NCI-H510A treated with DMSO at 0.1 percent for 48 hours (cell line): Measurements from ENCODE around the gene HACD2.
"Not testable (repeated sequence)": the region's sequence is repeated elsewhere in the genome, so short reads cannot be mapped to it uniquely, and the experiment has no call there.

Source experiments
- DNase-seq: peaks from one replicate; lab custom pipeline; 2025; lab: John Stamatoyannopoulos, UW

HACD2 gene

DNA sequence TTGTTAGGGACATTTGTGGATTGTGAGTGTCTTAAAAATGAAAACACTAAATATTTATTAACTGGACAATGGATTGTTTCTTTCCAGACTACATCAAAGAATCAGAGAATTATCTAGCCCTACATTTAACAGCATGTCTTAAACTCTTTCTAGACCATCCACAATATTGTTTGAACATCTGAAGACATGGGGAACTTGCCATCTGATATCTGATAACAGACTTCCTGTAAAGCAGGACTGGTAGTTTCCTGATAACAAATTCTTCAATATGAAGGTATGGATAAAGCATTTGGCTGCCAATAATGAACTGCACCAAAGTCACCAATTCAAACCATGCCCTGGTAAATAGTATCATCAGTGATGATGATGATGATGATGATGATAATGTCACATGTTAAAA, 26.2 kb upstream of the HACD2 start:
- DNase-seq, result no peak

DNA sequence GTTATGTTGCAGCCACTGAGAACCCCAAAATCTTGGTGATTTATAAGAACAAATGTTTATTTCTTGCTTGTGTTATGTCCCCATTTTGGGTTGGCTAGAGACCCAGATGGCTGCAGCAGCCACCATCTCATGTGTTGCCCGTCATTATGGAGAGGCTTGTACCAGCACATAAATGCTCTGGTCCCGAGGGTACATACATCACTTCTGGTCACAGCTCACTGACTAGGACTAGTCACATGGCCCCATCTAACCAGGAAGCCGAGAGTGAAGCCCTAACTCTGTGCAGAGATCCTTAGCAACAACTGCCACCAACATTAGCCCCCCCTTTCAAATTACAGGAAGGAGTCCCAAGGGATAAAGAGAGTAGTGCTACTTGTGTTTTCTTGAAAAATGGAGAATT, 25.5 kb upstream of the HACD2 start:
- DNase-seq, result no peak

- DNase-seq, result no peak
Observed at GRCh38 chr3:123609063-123609462, 24.2 kb upstream of the HACD2 start.

GRCh38 chr3:123608263-123608937, 23.5 kb upstream of the HACD2 start:
- DNase-seq, result no peak

DNA sequence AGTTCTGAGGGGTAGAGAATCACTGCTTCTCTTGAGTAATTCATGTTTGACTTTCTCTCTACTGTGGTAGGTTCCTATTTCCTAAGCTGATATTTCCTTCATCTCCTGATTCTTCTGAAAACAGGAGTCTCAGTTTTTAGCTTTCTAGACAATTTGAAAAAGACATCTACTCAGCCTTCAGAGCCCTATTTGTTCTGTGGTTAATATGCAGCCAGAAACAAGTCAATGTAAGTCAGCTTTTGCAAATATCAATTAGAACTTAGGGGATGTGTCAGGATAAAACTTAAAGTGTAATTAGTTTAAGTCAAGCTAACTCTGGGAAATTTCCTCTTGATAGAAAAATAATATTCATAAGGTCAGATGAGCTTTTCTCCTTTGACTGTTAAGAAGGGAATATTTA, 21.7 kb upstream of the HACD2 start:
- DNase-seq, result no peak

DNA sequence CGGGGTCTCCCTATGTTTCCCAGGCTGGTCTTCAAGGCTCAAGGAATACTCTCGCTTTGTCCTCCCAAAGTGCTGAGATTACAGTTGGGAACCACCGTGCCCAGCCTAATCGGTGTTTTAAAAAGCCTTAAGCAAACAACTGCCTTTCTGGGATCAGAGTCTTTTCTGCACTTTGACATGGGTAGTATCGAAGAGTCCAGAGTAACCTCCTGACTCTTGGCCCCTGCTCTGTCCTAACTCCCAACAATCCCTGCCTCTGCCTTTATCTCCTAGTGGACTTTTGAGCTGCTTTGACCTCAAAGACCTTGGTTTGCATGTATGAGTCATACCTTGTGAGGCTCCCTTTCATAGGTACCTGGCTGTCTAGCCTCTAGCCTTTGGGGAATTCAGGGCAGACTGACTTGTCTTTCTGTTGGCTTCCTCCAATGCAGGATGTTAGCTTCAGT, 21.0 kb upstream of the HACD2 start:
- no peak for DNase-seq

DNA sequence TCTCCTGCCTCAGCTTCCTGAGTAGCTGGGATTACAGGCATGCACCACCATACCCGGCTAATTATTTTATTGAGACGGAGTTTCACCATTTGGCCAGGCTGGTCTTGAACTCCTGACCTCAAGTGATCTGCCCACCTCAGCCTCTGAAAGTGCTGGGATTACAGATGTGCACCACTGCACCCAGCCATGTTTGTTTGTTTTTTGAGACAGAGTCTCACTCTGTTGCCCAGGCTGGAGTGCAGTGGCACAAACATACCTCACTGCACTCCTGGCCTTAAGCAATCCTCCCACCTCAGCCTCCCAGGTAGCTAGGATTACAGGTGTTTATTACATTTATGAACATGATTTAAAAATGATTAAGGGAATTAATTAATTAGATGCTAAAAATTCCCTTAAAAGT, 18.3 kb upstream of the HACD2 start:
- not testable (repeated sequence) for DNase-seq

GRCh38 chr3:123602325-123602724, 17.5 kb upstream of the HACD2 start:
- no peak for DNase-seq

GRCh38 chr3:123600863-123601262, 16.0 kb upstream of the HACD2 start:
- not testable (repeated sequence) for DNase-seq

- no peak for DNase-seq
Observed at GRCh38 chr3:123597561-123597960, 12.7 kb upstream of the HACD2 start.

DNA sequence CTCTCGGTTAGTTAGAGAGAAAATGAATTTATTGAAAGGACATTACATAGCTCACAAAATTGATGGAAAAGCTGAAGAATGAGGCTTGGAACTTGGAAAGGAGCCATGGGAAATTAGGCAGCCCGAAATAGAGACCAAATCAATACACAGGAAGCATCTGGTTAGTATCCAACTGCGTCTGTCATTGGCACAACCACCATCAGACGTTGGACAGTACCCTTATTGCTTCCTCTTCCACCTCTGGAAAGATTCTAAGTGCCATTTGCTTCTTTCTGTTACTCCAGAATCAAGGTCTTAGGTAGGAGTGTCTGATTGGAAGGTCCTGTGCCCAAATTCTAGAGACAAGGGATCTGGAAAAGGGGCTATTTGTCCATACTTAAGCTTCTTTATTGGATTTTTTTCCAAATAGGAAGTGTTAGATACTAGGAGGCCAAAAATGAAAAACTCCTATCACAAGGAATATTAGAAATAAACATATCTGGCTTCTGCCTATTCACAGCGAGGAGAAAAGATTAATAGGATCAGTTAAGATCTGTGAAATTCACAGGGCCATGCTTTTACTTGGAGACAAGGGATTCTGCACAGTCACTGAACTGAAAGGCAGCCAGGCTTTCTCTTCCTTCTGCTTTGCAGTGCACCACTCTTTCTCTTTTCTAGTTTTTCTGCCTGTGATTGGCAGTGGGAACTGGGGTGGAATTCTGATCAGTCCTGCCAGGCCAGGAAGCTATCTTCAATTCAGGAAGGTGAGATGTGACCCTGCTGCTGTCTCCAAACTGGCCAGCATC, 10.7 kb upstream of the HACD2 start:
- DNase-seq, result no peak

- DNase-seq, result no peak
Observed at GRCh38 chr3:123593381-123593780, 8.5 kb upstream of the HACD2 start.

GRCh38 chr3:123590685-123591450, 6.0 kb upstream of the HACD2 start:
- no peak for DNase-seq

- no peak for DNase-seq
Observed at GRCh38 chr3:123587401-123587800, 2.5 kb upstream of the HACD2 start.

GRCh38 chr3:123586968-123587367, 2.1 kb upstream of the HACD2 start:
- DNase-seq, result no peak

- DNase-seq, result peak; percentile 61
Observed at GRCh38 chr3:123586131-123586530, 1.3 kb upstream of the HACD2 start.

- no peak for DNase-seq
Observed at GRCh38 chr3:123584284-123584987, 417 bp downstream of the HACD2 start.

DNA sequence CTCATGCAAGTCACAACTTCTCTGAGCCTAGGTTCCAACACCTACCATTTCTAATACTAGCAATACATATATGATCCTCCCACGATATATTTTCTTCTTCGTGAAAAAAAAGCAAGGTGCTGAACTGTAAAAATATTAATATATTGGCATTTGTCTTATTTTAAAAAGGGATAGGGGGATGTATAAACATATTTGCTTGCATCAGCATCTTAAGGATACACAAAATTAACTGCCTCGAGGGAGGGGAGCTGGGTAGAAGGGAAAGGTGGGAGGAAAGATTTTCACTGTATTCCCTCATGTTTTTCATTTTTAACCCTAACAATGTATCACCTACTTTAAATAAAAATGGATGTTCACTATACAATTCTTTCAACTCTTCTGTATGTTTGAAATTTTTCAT, 1.3 kb downstream of the HACD2 start:
- no peak for DNase-seq

DNA sequence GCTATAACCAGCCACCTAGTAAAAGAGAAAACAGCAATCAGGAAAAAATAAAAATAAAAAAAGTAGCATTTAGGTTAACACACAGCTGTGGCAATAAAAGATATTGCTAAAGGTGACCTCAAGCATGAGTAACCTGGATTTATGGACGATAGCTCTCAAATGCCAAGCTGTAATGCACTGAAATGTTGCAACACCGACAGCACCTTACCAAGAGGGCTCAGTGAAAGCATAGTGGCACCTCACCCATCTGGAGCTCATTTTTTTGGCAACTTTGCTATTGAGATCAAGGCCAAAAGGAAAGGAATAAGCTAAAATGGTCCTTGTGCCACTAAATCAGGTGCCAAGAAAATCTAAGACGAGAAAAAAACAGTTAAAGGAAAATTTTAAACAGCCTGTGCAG, 2.5 kb downstream of the HACD2 start:
- DNase-seq, result no peak

DNA sequence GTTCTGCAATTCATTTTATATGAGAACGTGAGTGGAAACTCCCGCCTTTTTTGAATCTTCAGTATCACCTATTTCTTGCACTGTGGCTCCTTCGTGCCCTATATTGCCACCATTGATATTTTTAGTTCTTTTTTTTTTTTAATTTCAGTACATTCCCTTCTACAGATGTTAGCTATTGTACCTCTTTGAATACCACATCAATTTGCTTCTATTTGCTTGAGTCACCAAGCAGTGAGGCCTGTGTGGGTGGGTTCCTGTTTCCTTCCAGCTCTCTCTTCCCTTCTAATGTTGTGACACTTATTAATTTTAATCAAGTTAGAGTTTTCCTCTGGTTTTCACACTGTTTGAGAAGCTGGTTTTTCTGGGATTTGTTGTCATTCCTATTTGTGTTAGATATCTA, 8.7 kb downstream of the HACD2 start:
- no peak for DNase-seq

DNA sequence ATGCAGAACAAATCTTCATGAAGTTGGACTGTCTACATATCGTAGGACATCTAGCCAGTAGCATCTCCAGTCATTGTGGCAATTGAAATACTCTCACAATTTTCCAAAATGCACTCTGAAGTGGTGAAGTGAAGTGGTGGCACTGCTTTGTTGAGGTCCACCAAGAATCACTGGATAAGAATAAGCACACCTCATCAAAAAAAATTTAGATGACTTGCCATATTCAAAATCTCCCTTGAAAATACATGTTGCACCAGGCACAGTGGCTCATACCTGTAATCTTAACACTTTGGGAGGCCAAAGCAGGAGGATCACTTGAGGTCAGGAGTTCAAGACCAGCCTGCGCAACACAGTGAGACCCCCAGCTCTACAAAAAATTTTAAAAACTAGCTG, 12.9 kb downstream of the HACD2 start:
- no peak for DNase-seq

- DNase-seq, result no peak
Observed at GRCh38 chr3:123571264-123571972, 13.4 kb downstream of the HACD2 start.
